Endothelial cell of coronary artery (primary cell): Measurements from ENCODE around the gene ANKRD24. TPM values are rescaled to one million over a fixed set of nuclear protein-coding genes. Genes with fewer than 3 reads are reported as not detected.

ENCODE experiments used
- total RNA-seq: library from RNA; depleted of rRNA; stranded (reverse); fragments of >200 nt; gene quantifications from 2 replicates; pipeline ENCODE4 v1.2.3, GENCODE V29; 2014

ANKRD24 gene
- 0.18 and 0.38 TPM in 2 replicates for total RNA-seq

GRCh38 chr19:4182084-4182810 lies at the start of gene ANKRD24, which contains the start of gene SIRT6:
Gene ANKRD24 (plus strand): TSS chr19:4182689. CDS start chr19:4186426, 3,737 bp downstream.
Gene SIRT6 (minus strand): TSS chr19:4182563. CDS start chr19:4182539, 24 bp downstream.

GRCh38 chr19:4229179-4229931 lies 46.9 kb downstream of the ANKRD24 start, which contains the start of gene EBI3:
Gene EBI3 (plus strand): TSS chr19:4229523. CDS start chr19:4229551, 28 bp downstream.

GRCh38 chr19:4246767-4247593 lies 64.5 kb downstream of the ANKRD24 start, which contains the start of gene YJU2:
Gene YJU2 (plus strand): TSS chr19:4247080. CDS start chr19:4247147, 67 bp downstream.

Other genes with a start within 250 kb of the ANKRD24 start
- not detected in 2 replicates for gene NMRK2, start 249.6 kb upstream of the ANKRD24 start, total RNA-seq
- gene DAPK3, start 211.6 kb upstream of the ANKRD24 start, total RNA-seq = 170 and 222 TPM in 2 replicates
- gene EEF2, start 197.2 kb upstream of the ANKRD24 start, total RNA-seq = 2,645 and 3,536 TPM in 2 replicates
- gene PIAS4, start 175.0 kb upstream of the ANKRD24 start, total RNA-seq = 24.5 and 24.6 TPM in 2 replicates
- gene ZBTB7A, start 115.8 kb upstream of the ANKRD24 start, total RNA-seq = 8.4 and 15.1 TPM in 2 replicates
- gene MAP2K2, start 58.6 kb upstream of the ANKRD24 start, total RNA-seq = 178 and 202 TPM in 2 replicates
- gene CREB3L3, start 29.1 kb upstream of the ANKRD24 start, total RNA-seq = not detected in 2 replicates
- gene SIRT6, start 126 bp upstream of the ANKRD24 start, total RNA-seq = 8.9 and 11.7 TPM in 2 replicates
- 0.18 and 0.66 TPM in 2 replicates for gene EBI3, start 46.8 kb downstream of the ANKRD24 start, total RNA-seq
- gene YJU2, start 64.4 kb downstream of the ANKRD24 start, total RNA-seq = 17.4 and 20.4 TPM in 2 replicates
- gene SHD, start 96.6 kb downstream of the ANKRD24 start, total RNA-seq = not detected in 2 replicates
- not detected in 2 replicates for gene TMIGD2, start 119.7 kb downstream of the ANKRD24 start, total RNA-seq
- gene FSD1, start 121.9 kb downstream of the ANKRD24 start, total RNA-seq = 20.6 and 28.9 TPM in 2 replicates
- 7.9 and 17.1 TPM in 2 replicates for gene STAP2, start 156.1 kb downstream of the ANKRD24 start, total RNA-seq
- gene MPND, start 160.9 kb downstream of the ANKRD24 start, total RNA-seq = 7.7 and 9.6 TPM in 2 replicates
- 41.4 and 42.6 TPM in 2 replicates for gene SH3GL1, start 217.9 kb downstream of the ANKRD24 start, total RNA-seq
- 8.6 and 13.9 TPM in 2 replicates for gene CHAF1A, start 220.0 kb downstream of the ANKRD24 start, total RNA-seq